ENCODE measurements around the gene SCCPDH.

- TF ChIP-seq CTCF (IDR thresholded peaks at IDR 0.05; ENCODE audit: low read depth, low read length, poor library complexity, severe bottlenecking) (no peak), EZH2phosphoT487 (IDR thresholded peaks at IDR 0.05; ENCODE audit: borderline replicate concordance, low read length) (no peak)
Measured at GRCh38 chr1:246709196-246709595, 15.0 kb upstream of the SCCPDH start.
